A172 (cell line): ENCODE data around the gene MAP2K3. TPM values are rescaled to one million over a fixed set of nuclear protein-coding genes. Genes with fewer than 3 reads are reported as not detected.
"Not testable (repeated sequence)": the region's sequence is repeated elsewhere in the genome, so short reads cannot be mapped to it uniquely, and the experiment has no call there.

Experiments
- DNase-seq: peaks from one replicate; pipeline ENCODE4 v3.0.0-alpha.2; 2015; ENCODE audit warnings: low spot score
- total RNA-seq: library from RNA; depleted of rRNA; stranded (reverse); fragments of >200 nt; shearing (Covaris generic); gene quantifications from 2 replicates; pipeline ENCODE4 v1.2.3, GENCODE V29; 2014

The MAP2K3 gene
- total RNA-seq, 1 experiment from 2014 or later: 16.8 TPM

DNA sequence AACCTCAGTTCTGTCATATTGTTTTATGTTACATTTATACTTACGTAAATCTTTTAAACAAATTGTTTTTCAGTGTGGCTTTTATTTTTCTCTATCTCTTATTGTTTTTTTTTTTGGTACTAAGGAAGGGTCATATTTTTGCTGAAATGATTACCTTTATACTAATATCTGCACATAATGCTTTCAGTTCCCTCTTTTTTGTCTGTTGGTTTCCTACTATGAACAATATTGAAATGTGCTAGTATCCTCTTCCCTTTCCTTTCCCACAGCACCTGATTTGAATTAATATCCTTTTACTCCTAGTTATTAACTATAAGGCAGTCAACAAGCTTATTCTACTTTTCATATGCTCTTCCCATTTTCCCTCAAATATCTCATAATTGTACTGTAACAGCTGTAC is 43.4 kb downstream of the MAP2K3 start:
- not testable (repeated sequence) for DNase-seq

DNA sequence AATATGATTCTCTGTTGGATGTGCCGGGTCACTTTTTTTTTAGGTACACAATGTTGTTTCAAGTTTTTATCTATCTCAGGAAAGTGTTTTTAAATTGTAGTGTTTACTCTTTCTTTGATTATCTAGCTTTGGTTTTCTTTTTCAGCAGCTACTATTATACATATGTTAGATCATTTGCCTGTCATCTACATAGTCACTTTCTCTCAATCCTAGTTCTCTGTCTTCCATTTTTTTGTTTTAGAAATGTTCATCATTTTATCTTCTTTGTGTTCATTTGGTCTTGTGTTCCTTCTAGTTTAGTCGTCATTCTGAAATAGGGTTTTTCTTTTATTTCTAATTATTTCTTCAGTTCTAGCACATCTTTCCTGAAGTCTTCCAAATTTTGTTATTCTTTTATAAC is 44.3 kb downstream of the MAP2K3 start:
- DNase-seq: not testable (repeated sequence)

DNA sequence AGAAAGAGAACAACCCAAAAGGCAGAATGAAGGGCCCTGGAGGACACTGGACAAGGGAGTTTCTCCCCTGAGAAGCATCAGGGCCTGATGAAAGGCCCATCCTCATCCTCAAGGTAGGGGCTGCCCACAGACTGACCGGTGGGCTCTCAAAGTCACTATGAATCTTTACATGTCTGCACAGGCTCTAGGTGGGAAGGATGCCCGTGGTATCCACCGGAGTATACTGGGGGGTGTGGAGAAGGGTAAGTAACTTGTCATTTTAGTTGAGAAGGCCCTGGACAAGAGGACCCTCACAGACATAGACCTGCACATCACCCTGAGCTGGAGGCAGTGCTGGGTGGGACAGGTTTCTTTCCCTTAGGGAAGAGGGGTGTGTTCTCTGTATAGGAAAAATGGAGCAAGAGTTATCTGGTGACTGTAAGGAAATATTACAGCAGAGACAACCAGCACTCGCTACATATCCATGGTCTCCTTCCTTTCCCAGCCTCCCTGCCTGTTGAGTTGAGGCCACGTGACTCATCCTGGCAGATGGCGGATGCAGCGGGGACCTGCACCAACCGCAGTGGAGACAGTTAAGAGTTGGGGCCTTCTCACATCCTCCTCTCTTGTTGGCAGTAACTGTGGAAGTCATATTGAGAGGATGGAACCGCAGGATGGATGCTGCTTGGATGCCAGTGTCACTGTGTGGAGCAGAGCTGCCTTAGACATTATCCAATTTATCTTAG is 46.1 kb downstream of the MAP2K3 start:
- no peak for DNase-seq

DNA sequence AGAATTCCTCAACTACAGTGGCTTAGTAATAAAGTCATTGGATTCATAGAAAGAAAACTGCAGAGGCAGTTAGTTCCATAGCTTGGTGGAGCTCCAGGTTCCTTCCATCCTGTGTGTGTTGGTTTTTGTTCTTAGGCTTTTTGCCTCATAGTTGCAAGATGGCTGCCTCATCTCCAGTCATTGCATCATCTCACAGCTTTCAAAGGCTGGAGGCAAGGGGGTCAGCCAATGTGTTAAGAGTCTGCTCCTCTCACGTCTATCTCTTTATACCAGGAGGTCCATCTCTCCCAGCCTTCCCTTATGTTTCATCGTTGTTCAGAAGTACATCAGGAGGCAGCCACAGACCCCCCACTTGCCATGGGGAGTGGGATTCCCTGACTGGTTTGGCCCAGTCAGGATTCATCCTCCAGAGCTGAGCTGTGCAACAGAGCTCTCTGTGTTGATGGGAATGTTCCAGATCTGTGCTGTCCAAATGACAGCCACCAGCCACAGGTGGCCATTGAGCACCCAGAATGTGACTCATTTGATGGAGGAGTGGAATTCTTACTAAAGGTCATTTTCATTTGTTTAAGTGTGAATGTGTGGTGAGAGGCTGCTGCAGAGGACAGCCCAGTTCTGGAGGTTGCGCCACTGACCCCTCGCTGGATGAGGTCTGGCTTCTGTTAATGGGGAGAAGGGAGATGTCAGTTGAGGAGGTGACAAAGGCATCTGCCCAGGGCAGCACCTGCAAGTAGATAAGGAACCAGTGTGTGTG is 52.2 kb downstream of the MAP2K3 start:
- DNase-seq: peak; percentile 50

DNA sequence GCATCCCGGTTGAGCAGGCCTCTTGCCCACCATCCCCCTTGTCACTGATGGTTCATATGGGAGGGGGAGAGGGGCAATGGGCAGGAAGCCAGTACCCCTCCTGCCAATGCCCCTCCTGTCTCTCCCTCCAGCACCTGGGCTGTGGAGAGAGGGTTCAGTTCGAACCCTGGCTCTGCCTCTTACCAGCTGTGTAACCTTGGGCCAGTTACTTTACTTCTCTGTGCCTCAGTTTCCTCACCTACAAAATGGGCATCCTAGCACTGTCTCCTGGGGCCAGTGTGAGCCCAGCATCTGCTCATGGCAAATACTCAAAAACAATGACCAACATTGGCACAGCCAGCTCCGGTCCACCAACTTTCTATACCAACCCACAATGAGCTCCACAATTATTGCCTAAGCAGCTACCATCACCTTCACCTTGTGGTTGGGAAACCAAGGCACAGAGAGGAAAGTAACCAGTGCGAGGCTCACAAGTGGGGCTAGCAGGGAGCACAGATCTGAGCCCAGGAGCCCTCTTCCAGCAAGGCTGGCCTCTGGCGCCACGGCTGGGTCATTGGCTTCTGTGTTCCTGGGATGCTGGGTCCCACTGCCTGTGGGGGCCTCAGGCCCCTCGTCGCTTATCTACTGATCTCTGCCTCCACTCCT is 53.6 kb downstream of the MAP2K3 start:
- not testable (repeated sequence) for DNase-seq

DNA sequence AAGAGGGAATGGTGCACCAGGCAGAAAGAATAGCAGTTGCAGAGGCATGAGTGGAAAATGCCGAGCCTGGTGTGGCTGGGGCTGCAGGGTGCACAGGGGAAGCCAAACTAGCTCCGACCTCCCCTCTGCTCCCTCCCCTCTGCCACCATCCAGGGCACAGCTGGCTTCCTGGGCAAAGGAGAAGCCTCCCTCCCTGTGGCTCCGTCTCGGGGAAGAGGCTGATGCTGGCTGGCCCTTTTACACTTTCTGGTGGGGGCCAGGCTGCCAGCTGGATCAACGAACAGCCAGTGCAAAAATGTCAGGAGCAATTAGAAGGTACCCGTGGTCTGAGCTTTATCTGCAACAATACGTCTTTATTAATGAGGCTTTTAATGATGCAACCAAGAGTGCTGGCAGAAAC is 54.5 kb downstream of the MAP2K3 start:
- no peak for DNase-seq

DNA sequence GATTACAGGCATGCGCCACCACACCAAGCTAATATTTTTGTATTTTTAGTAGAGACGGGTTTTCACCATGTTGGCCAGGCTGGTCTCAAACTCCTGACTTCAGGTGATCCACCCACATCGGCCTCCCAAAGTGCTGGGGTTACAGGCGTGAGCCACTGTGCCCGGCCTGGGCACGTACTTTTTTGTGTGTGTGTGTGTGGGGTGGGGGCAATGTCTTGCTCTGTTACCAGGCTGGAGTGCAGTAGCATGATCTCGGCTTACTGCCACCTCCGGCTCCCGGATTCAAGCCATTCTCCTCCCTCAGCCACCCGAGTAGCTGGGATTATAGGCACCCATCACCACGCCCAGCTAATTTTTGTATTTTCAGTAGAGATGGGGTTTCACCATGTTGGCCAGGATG is 55.1 kb downstream of the MAP2K3 start:
- DNase-seq: not testable (repeated sequence)

DNA sequence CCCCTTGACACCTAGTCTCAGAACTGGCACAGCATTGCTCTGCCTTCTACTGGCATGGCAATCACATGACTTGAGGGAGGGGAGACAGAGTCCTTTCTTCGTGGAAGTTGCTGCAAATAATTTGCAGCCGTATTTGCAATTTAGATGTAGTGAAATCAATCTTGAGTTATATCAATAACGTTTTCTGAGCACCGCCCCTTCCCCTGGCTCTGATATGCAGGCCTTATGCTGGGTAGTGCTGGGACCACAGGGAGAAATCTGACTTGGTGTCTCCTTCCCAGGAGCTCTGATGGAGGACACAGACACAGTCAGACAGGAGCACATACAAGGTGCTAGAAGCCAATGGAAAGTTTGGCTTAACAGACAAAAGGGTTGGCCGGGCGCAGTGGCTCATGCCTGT is 55.9 kb downstream of the MAP2K3 start:
- DNase-seq: not testable (repeated sequence)

DNA sequence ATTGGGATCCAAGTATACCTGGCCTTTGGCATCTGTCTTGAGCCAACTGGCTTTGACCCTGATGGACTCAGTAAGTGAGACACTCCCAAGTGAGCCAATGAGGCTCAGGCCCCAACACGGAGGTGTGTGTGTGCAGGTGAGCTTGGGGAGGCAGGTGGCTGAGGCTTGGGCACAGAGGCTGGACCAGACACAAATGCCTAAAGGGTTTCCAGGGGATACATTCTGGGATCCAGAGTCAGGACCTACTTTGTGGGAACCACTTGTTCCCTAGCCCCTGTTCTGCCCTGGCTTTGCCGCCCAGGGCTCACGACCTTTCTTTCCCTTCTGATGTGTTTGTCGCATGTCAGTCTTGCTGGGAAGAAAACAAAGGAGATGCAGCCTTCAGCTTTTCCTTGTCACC is 56.8 kb downstream of the MAP2K3 start:
- DNase-seq: not testable (repeated sequence)

DNA sequence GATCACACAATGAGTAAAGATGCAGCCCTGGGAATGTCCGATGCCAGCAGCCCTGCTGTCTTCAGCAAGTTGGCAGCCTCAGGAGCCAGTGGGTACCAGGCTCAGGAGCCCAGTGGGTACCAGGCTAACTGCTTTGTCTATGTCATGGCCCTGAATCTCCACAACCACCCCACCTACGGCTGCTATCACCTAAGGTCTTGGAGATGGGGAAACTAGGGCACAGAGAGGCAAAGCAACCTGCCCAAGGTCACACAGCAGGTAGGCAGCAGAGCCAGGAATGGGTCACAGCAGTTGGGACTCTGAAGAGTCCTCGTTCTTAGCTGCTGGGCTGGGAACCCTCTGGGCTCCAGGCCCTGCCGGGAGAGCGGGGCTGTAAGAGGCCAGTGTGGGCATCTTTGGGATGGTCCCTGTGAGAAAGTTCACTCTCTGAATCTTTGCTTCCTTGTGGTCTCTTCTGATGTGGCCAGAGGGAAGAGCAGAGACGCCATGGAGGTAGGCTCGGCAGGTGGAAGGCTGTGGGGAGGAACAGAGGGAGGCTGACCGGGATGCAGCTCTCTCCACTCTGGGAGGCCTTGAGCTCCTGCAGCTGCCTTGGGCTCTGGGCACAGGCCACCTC is 57.5 kb downstream of the MAP2K3 start:
- not testable (repeated sequence) for DNase-seq

DNA sequence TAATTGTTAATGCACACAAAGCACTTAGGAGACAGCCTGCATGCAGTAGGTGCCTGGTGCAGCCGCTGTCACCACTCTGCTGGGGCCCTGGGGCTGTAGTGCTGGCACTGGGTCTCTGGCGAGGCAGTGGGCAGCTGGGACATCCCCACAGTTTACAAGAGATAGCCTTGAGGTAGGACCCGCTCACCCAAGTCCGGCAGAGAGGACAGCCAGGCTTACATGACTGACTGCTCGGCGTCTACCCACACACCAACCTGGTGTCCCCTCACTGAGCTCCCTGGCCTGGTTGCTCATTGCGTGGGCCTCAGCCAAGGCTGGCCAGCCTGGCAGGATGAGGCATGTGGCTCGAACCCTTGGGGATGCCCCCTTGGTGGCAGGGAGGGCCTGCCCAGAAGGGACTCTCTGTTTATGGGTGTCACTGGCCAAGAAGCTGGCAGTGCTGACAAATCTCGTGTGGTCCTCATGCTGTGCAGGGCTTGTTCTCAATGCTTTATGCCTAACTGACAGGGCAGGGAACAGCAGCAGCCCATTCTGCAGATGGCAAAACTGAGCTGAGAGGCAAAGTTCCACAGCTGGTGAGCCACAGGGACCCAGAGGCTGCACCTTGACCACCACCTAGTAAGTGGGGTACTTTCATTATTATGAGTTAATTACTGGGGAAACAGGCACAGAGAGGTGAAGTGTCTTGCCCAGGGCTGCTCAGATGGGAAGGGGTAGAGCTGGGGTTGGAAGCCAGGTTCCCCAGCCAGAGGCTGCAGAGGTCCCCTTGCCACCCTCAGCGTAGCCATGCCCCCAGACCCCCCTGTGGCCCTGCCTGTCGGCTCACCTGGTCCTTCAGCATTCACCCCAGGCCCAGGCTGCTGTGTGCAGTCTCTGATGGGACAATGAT is 58.8 kb downstream of the MAP2K3 start:
- DNase-seq: not testable (repeated sequence)

DNA sequence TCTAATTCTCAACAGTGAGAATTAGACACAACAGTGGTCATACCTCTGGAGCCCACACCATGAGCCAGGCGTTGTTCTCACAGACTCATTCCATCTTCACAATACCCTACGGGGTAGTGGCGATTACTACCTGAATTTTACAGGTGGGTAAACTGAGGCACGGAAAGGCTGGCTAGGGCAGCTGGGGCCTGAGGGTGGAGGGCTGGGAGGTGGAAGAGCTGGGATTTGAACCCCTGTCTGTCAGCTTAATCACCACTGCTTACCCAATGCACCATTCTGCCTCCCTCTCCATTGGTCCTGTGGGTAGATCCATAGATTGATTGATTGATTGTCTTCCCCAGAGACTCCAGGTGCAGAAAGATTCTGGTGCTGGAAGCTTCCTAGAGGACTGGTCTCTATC is 60.3 kb downstream of the MAP2K3 start:
- DNase-seq: not testable (repeated sequence)

DNA sequence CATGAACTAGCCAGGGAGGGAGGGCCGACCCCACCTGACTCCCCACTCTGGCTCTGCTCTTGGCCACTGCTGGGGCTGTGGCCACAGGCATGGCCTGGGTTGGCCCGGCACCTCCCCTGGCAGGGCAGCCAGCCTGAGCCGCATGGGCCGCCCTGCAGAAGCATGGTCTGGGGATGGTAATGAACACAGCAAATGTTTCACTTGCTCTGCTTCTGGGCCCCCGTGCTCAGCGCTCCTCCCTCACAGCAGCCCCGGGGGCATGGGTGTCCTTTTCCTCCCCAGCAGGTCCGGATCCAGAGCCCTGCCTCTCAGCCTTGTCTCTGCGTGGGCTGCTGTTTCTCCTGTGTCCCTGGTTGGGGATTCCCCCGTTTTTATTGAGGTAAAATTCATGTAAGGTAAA is 60.7 kb downstream of the MAP2K3 start:
- no peak for DNase-seq

DNA sequence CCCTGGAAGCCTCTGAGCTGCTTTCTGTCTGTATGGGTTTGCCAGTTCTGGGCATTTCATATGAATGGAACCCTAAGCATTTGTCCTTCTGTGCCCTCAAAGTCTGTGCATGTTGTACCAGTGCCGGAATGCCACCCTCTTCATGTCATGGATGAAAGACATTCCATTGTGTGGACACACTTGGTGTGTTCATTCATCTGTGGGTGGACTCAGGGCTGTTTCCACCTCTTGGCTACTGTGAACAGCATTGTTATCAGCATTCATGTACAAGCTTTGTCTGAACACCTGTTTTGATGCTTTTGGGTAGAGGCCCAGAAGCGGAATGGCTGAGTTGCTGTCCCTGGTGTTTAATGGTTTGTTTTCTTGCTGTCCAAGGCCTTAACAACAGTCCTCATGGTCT is 61.6 kb downstream of the MAP2K3 start:
- DNase-seq: not testable (repeated sequence)

DNA sequence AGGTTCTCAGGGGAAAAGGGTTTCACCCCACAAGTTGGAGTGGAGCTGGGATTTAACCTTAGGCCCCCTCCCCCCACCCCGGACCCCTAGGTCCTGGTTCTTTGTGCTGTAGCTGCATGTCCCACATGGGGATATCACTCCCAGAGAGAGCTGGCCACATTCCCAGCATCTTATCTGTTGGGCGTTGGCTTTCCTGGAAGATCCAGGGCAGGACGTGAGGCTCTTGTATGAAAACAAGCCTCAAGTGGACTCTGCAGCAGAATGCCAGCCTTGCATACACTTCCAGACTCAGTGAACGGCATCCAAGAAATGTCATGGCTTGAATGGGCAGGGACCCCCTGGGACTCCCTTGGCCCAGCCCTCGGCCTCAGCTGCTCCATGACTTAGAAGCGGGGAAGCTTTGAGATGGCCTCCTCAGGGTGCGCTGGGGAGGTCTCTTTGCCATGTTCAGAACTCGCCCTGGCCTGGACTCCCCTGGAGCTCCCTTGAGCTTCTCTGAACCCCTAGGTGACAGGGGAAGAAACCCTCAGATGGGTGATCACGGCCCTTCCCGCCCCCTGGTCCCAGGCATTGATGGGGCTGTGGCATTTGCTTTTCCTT is 62.2 kb downstream of the MAP2K3 start:
- peak; percentile 69 for DNase-seq

DNA sequence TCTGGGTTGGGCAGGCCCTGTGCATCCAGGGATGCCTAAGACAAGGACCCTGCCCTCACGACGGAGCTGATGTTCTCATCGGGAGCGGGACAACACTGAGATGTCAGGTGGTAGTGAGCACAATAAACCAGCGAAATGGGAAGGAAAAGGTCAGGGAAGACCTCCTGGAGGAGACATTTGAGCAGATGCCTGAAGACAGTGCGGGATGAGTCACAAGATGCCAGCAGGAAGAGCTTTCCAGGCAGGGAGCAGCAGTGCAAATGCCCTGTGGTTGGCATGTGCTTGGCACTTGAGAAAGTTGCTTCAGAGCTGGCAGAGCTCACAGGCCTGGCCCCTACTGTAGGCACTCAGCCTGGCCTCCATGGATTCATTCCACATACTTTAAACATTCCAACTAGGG is 63.1 kb downstream of the MAP2K3 start:
- DNase-seq: not testable (repeated sequence)

DNA sequence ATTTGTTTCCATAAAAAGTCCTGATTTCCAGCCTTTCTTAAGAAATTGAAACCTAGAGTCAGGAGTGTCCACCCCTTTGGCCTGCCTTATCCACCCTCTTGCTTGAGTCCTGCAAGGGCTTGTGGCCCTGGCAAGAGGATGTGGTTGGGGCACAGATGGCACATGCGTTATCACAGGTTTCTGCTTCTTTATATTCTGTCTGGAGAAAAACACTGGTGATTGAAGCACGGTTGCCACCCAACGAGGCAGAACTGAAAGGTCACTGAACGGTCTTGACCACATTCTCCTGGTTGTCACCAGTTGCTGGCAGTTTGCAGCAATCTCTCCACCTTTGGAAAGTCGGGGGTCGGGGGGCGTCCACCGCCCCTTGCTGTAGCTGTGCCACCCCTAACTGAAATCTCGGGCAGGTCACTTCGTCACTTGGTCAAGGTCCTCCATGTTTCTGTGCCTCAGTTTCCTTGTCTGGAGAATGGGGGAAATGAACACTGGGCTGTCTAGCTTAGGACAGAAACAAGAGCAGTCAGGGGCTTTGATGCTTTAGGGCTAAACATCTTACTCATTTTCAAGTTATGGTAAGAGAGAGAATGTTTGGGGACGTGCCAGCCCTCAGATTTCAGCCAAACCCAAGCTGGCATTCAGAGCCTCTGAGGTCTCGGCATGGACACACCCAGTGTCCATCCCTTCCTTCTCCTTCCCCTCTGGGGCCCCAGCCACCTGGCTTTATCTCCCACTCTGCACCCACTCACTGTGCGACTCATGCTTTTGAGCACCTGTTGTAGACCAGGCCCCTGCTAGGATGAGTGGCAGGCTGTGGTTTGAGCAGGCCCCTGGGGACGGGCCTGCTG is 63.8 kb downstream of the MAP2K3 start:
- peak; percentile 74 for DNase-seq

DNA sequence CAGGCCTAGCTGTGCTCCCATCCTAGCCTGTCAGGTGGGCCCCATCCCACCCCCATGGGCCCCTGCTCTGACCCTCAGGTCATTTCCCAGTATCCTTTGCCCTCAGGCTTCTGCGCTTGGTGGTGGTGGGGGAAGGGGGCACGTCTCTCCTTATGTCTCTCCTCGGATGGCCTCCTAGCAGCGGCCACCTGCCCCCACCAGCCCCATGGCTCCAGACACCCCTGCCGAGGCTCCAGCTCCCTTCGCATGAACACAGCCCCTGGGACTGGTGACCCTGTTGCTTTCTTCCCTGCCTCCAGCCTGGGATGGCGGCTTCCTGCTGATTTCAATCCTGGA is 64.4 kb downstream of the MAP2K3 start:
- DNase-seq: not testable (repeated sequence)

DNA sequence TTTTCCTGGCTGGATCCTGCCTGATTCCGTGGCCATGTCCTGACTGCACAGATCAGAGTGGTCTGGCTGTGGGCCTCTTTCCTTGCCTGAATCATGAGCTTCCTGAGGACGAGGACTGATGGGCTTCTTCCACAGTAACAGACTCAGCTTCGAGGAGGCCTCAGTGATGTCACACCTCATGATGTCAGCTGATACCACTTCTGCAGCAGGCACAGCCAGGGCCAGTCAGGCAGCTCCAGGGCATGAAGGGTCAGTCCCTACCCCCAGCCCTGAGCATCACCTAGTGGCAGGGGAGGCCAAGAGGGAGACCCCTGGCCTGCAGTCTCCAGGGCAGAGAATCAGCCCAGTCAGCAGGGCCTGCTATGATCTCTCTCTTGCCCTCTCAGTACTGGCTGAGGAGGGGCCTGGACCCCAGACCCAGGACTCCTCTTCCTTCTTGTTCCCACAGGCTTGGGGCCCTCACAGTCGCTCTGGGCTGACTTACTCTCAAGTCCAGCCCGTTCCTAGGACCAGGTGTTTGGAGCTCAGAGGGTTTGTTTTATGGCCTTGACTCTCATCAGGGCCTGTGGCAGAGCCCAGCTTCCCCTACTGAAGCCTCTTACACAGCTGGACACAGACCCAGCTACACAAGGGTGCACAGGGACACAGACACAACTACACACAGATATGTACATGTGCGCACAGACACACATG is 65.0 kb downstream of the MAP2K3 start:
- not testable (repeated sequence) for DNase-seq
